Suprapubic skin (tissue), 4 donors: Measurements from ENCODE around the gene ME3. TPM values are rescaled to one million over a fixed set of nuclear protein-coding genes. Genes with fewer than 3 reads are reported as not detected.

Experiments
- DNase-seq, 2 donors: peaks; one replicate each; pipeline ENCODE4 v3.0.0-alpha.2; 2019; ENCODE audit warnings: low spot score in 2 of 2
- H3K27ac ChIP-seq: fragments of 200-600 bp; sonication (generic); one replicate; pipeline ENCODE4 v1.5.1; 2019
- H3K27me3 ChIP-seq: fragments of 200-600 bp; sonication (generic); one replicate; pipeline ENCODE4 v1.5.1; 2019
- H3K36me3 ChIP-seq: fragments of 200-600 bp; sonication (generic); one replicate; pipeline ENCODE4 v1.5.1; 2019
- H3K4me1 ChIP-seq: fragments of 200-600 bp; sonication (generic); one replicate; pipeline ENCODE4 v1.5.1; 2019
- H3K4me3 ChIP-seq: fragments of 200-600 bp; sonication (generic); one replicate; pipeline ENCODE4 v1.5.1; 2019; ENCODE audit warnings: mild to moderate bottlenecking
- H3K9me3 ChIP-seq: fragments of 200-600 bp; sonication (generic); one replicate; pipeline ENCODE4 v1.5.1; 2019
- EP300 ChIP-seq: sonication (generic); formaldehyde crosslinking; IDR thresholded peaks from one replicate; pipeline ENCODE4 v1.6.1; 2017; ENCODE audit warnings: antibody characterized with exemption
- POLR2A ChIP-seq, 2 donors: fragments of 450-650 bp; IDR thresholded peaks; one replicate each; pipeline ENCODE4 v1.6.1; 2017; ENCODE audit warnings: antibody characterized with exemption in 2 of 2, mild to moderate bottlenecking in 2 of 2, moderate library complexity in 2 of 2
- POLR2AphosphoS5 ChIP-seq, 3 donors: sonication (generic); formaldehyde crosslinking; IDR thresholded peaks; one replicate each; pipeline ENCODE4 v1.6.1; 2017; ENCODE audit warnings: antibody characterized with exemption in 3 of 3
- WGBS: methylation state at CpG from one replicate; pipeline ENCODE4 v1.1.5; 2018; 5-methylcytosine and 5-hydroxymethylcytosine counted together
- total RNA-seq, 4 donors: library from RNA; depleted of rRNA; stranded (reverse); fragments of >200 nt; gene quantifications; one replicate each; pipeline ENCODE4 v1.1.0, GENCODE V29; 2016
- TF ChIP-seq, protein P1 (sequence below), 2 donors: fragments of 200-600 bp in 1 of 2; fragments of 450-650 bp in 1 of 2; sonication (generic) in 1 of 2; IDR thresholded peaks; one replicate each; pipeline ENCODE4 v1.5.1; 2016 to 2019; ENCODE audit warnings: antibody characterized with exemption in 2 of 2, mild to moderate bottlenecking in 1 of 2, moderate library complexity in 1 of 2

Gene ME3
- total RNA-seq, 4 donors from 2014 or later, result 3.7 to 17.0 (median 9.4) TPM

DNA sequence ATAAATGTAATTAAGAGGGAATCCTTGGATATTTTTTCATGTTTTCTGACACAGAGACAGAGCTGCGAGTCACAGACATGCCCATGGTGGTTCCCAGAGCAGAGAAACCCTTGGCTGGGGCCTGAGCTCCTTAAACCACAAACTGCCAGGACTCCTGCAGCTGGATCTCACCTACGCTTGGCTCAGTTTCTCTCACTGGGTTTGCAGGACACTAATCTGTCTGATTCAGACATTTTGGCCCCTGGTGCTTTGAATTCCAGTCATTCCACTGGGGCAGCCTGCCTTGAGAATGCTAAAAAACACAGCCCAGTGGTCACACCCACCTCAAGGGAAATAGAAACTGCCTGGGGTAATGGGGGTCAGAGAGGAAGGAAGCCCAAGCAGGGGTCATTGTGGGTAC lies 175.1 kb downstream of the ME3 start:
- Histone ChIP-seq H3K36me3 (no peaks in the 10 kb centered on the region), H3K27me3 (no peaks in the 10 kb centered on the region), H3K9me3 (no peaks in the 10 kb centered on the region), H3K4me3 (no peak overlapping the region), H3K4me1 (no peaks in the 10 kb centered on the region), H3K27ac (no peak overlapping the region)
- DNase-seq, result no peak
- WGBS, result 67% methylated on average over 1 of the region's 2 CpGs
- TF ChIP-seq POLR2A (IDR thresholded peaks at IDR 0.05), result no peak
- TF ChIP-seq, protein P1, sequence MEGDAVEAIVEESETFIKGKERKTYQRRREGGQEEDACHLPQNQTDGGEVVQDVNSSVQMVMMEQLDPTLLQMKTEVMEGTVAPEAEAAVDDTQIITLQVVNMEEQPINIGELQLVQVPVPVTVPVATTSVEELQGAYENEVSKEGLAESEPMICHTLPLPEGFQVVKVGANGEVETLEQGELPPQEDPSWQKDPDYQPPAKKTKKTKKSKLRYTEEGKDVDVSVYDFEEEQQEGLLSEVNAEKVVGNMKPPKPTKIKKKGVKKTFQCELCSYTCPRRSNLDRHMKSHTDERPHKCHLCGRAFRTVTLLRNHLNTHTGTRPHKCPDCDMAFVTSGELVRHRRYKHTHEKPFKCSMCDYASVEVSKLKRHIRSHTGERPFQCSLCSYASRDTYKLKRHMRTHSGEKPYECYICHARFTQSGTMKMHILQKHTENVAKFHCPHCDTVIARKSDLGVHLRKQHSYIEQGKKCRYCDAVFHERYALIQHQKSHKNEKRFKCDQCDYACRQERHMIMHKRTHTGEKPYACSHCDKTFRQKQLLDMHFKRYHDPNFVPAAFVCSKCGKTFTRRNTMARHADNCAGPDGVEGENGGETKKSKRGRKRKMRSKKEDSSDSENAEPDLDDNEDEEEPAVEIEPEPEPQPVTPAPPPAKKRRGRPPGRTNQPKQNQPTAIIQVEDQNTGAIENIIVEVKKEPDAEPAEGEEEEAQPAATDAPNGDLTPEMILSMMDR (IDR thresholded peaks at IDR 0.05), result no peak
- TF ChIP-seq POLR2AphosphoS5 (IDR thresholded peaks at IDR 0.05), result no peak
- TF ChIP-seq EP300, result no peak

DNA sequence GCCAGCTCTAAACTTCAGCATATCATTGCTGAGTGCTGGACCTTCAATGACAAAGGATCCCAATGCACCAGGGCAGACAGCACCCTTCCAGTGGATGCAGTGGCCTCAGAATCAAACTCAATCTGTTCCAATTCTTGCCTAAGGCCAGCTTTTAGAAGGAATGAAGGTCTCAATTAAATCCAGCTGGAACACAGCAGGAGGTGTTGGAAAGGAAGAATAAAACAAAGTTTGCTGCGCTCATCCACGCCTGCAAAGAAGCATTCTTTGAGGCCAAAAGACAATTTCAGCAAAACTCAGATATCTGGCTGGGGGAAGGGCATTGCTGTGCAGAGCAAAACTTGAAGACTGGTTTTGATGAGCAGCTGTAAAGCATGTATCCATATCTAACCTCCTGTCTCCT lies 177.1 kb downstream of the ME3 start:
- Histone ChIP-seq H3K36me3 (no peaks in the 10 kb centered on the region), H3K27me3 (no peaks in the 10 kb centered on the region), H3K9me3 (no peaks in the 10 kb centered on the region), H3K27ac (no peak overlapping the region), H3K4me3 (no peak overlapping the region), H3K4me1 (no peaks in the 10 kb centered on the region)
- WGBS, result 81% methylated on average over 2 of the region's 2 CpGs
- no peak for TF ChIP-seq EP300
- no peak for TF ChIP-seq POLR2AphosphoS5 (IDR thresholded peaks at IDR 0.05)
- no peak for TF ChIP-seq POLR2A (IDR thresholded peaks at IDR 0.05)
- no peak for DNase-seq

DNA sequence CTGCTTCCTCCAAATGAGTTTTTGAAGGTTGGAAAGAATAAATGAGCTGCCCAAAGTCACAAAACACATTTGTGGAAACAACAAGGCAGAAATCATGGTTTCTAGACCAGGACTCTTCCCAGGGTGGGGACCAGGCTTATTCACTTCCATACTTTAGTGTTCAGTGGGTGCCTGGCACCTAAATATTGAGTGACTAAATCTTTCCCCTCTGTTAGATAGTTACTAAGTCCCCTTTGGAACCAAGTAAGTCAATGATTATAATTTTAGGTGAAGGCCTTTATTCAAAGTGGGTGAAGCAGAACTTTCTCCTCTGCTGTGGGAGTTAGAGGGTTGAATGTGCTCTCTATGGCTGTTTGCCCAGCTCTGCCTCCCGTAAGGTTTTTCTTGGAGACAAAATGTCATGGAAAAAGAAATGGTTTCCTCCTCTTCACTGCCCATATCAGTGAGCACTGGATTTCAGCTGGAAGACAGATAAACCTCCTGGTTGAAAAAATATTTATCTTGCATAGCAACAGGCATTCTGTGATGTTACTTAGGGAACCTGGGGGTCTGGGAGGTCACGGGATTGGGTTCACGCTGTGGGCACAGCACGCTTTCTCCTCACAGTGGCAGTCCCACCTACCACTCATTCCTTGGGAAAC lies 179.9 kb downstream of the ME3 start:
- Histone ChIP-seq H3K27me3 (no peaks in the 10 kb centered on the region), H3K36me3 (no peaks in the 10 kb centered on the region), H3K27ac (no peak overlapping the region), H3K4me1 (no peaks in the 10 kb centered on the region), H3K9me3 (no peaks in the 10 kb centered on the region), H3K4me3 (no peak overlapping the region)
- WGBS, result 88% methylated on average over 4 of the region's 4 CpGs
- no peak for TF ChIP-seq EP300
- no peak for TF ChIP-seq POLR2AphosphoS5 (IDR thresholded peaks at IDR 0.05)
- TF ChIP-seq, protein P1 (IDR thresholded peaks at IDR 0.05), result no peak
- no peak for TF ChIP-seq POLR2A (IDR thresholded peaks at IDR 0.05)
- no peak for DNase-seq

DNA sequence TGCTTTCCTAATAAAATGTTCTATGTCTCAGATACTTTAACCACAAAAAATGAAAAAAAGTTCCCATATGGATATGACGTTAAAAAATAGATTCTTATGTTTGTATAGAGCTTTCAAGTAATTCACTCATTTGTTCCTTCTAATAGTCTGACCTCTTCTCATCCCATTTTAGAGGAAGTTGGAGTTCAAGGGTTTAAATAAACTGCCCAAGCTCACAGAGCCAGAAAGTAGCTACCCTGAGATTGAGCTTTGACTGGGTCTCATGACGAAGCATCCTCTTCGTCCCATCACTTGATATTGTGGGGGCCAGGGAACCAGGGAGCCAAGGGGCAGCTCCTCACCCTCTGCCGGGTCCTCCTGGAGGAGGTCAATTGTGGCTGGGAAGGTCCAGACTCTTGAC lies 181.4 kb downstream of the ME3 start:
- Histone ChIP-seq H3K9me3 (no peaks in the 10 kb centered on the region), H3K27ac (no peak overlapping the region), H3K4me3 (no peak overlapping the region), H3K27me3 (no peaks in the 10 kb centered on the region), H3K36me3 (no peaks in the 10 kb centered on the region), H3K4me1 (peaks cover 3% of the 10 kb centered on the region)
- DNase-seq, result no peak
- TF ChIP-seq, protein P1 (IDR thresholded peaks at IDR 0.05), result no peak
- no peak for TF ChIP-seq EP300
- TF ChIP-seq POLR2A (IDR thresholded peaks at IDR 0.05), result no peak
- TF ChIP-seq POLR2AphosphoS5 (IDR thresholded peaks at IDR 0.05), result no peak
- WGBS, result 97% methylated on average over 4 of the region's 4 CpGs

DNA sequence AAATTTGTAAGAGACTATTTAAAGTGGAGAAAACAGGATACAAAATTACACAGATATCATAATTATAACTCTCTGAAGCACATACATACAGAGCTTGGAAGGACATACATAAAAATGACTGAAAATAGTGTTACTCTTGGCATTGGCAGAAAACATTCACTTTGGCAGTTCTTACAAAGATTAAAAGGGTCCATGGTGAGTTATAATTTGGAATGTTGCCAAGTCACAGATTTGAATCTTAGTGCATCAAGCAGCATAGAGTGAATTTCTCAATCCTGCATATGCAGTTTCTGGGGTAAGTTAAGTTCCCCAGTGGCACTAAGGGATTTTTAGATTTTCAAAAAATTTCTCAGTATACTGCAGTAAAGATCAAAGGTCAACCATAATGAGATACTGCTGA lies 181.8 kb downstream of the ME3 start:
- no peak for DNase-seq
- H3K4me3 ChIP-seq, result no peak overlapping the region
- H3K27me3 ChIP-seq, result no peaks in the 10 kb centered on the region
- no peak for TF ChIP-seq POLR2AphosphoS5 (IDR thresholded peaks at IDR 0.05)
- TF ChIP-seq POLR2A (IDR thresholded peaks at IDR 0.05), result no peak
- TF ChIP-seq EP300, result no peak
- TF ChIP-seq, protein P1 (IDR thresholded peaks at IDR 0.05), result no peak
- no peaks in the 10 kb centered on the region for H3K9me3 ChIP-seq
- H3K27ac ChIP-seq, result no peak overlapping the region
- peaks cover 3% of the 10 kb centered on the region for H3K4me1 ChIP-seq
- H3K36me3 ChIP-seq, result no peaks in the 10 kb centered on the region

DNA sequence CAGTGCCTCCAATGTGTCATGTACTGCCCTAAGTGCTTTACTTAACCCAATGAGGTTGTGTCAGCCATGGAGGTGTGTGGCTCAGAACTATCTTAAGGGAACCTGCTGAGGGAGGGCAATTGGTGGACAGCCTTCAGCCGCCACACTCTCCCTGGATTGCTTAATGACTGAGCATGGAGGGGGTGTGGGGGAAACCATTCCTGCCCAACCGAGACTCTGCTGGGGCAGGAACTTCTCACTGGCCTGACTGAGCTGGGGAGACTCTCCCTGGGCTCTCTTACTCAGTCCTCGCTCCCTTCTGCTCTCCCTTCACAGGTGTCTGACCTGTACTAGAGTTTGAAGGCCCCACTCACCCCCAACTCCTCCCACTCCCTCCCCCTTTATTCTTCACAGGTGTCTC lies 183.0 kb downstream of the ME3 start:
- Histone ChIP-seq H3K9me3 (no peaks in the 10 kb centered on the region), H3K4me1 (peaks cover 15% of the 10 kb centered on the region), H3K4me3 (no peak overlapping the region), H3K27ac (no peak overlapping the region), H3K36me3 (no peaks in the 10 kb centered on the region), H3K27me3 (no peaks in the 10 kb centered on the region)
- TF ChIP-seq POLR2A (IDR thresholded peaks at IDR 0.05) (no peak), POLR2AphosphoS5 (IDR thresholded peaks at IDR 0.05) (no peak), EP300 (no peak)
- TF ChIP-seq, protein P1 (IDR thresholded peaks at IDR 0.05), result no peak
- no peak for DNase-seq
- WGBS, result 92% methylated on average over 3 of the region's 3 CpGs
